ENCODE data around the gene PES1.
"Not testable (repeated sequence)": the region's sequence is repeated elsewhere in the genome, so short reads cannot be mapped to it uniquely, and the experiment has no call there.

The PES1 gene

DNA sequence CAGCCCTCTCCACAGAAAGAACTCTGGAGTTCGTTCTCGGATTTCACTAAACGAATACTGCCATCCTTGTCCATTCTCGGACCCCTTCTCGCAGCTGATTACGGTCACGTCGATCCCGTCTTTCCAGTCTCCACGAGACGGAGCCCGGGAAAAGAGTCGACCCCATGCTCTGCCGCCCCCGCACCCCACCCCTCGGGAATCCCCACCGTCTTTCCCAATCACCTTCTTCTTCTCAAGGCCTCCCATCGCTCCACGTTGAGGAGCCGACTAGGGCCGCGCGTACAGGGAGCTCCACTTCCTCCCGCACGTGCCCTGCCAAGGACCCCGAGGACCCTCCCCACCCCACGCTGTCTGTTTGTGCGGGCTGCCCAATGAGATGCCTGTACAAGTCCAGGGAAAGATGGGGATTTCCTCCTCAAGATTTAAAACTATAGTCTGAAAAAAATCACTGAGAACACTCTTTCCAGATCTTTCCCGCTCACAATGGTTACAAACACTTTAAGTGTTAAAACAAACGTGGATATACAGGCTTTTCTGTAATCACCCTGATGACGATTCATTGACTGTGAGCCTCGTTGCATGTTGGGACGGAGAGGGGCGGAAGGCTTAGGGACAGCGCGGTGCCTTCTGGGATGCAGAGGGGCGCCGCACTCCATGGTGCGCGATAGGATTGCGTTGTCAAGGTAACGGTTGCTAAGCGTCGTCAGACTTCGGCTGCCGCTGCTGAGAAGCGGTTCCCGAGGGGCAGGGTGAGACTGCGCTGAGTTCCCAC, at the start of gene PES1:
PES1 (minus strand) TSS at position 323 of the 772 bp plus-strand sequence; CDS start at position 246, 77 bp downstream.
- peak; percentile 96 for DNase-seq (ENCODE audit: low spot score)

DNA sequence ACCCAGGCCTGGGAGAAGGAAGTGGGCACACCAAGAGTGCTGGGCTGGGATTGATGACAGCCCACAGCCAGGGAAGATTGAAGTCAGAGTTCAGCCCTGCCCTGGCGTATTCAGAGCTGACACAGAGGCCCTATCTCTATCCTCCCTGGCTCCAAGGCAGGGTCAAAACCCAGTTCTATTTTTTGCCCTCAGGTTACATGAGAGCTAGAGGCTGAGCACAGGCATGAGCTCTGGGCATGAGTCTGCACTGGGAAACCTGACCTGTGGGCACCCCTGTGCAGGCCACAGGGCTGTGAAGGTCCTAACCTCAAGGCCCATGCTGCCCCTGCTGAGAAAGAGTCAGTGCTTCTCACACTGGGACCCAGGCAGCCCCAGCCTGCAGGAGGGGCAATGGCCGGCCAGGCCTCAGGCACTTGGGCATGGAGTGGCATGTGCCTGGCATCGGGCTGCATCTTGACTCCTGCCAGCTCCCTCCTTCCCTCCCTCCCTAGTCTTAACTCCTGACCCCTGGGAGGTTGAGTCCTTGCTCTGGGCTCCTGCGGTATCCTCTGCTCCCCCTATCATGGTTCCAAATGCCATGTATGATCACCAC, 49.2 kb upstream of the PES1 start:
- no peak for DNase-seq (ENCODE audit: low spot score)

DNA sequence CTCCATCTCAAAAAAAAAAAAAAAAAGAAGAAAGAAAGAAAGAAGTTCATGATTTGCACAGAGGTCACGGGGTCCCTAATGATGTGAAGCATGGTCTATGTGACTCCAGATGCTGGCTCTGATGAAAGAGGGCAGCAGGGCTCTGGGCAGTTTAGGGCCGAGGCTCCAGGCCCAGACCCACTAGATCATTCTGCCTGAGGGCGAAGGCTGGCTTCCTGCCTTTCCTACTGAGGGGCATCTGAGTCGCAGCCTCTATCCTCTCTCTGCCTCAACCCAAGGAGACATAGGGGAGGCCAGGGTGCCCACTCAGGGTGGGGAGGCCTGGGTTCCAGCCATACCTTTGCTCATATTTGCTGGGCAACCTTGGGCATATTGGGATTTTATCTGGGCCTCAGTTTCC, 48.7 kb upstream of the PES1 start:
- DNase-seq (ENCODE audit: low spot score): no peak

DNA sequence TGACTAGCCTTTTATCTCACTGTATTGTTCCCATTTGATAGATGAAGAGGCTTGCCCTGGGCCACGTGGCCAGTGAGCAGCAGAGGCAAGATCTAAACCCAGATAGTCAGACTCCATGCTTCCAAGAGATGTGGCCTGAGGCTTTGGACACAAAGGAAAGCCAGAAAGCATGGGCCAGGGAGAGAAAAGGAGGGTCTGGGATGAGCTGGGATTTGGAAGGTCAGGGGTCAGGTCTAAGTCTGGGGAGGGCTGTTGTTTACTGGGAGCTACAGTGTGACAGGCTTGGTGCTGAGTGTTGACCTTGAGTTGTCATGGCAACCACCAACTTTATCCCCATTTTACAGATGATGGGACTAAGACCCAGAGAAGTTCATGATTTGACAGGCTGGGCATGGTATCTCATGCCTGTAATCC, 46.0 kb upstream of the PES1 start:
- no peak for DNase-seq (ENCODE audit: low spot score)

DNA sequence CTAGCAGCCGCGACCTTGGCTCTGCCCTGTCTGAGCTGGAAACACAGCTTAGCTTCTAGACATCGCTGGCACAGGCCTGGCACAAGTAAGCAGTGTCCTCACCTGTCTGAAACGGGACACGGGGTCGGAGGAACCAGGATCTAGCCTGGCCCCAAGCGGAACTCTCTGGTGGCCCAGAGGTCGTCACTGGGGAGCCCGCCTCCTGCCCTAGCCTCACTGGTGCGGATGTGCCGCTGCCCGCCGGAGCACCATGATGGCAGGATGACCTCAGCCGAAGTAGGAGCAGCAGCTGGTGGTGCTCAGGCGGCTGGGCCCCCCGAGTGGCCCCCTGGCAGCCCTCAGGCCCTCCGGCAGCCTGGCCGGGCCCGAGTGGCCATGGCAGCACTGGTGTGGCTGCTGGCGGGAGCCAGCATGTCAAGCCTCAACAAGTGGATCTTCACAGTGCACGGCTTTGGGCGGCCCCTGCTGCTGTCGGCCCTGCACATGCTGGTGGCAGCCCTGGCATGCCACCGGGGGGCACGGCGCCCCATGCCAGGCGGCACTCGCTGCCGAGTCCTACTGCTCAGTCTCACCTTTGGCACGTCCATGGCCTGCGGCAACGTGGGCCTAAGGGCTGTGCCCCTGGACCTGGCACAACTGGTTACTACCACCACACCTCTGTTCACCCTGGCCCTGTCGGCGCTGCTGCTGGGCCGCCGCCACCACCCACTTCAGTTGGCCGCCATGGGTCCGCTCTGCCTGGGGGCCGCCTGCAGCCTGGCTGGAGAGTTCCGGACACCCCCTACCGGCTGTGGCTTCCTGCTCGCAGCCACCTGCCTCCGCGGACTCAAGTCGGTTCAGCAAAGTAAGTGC, 44.7 kb upstream of the PES1 start:
- no peak for DNase-seq (ENCODE audit: low spot score)

DNA sequence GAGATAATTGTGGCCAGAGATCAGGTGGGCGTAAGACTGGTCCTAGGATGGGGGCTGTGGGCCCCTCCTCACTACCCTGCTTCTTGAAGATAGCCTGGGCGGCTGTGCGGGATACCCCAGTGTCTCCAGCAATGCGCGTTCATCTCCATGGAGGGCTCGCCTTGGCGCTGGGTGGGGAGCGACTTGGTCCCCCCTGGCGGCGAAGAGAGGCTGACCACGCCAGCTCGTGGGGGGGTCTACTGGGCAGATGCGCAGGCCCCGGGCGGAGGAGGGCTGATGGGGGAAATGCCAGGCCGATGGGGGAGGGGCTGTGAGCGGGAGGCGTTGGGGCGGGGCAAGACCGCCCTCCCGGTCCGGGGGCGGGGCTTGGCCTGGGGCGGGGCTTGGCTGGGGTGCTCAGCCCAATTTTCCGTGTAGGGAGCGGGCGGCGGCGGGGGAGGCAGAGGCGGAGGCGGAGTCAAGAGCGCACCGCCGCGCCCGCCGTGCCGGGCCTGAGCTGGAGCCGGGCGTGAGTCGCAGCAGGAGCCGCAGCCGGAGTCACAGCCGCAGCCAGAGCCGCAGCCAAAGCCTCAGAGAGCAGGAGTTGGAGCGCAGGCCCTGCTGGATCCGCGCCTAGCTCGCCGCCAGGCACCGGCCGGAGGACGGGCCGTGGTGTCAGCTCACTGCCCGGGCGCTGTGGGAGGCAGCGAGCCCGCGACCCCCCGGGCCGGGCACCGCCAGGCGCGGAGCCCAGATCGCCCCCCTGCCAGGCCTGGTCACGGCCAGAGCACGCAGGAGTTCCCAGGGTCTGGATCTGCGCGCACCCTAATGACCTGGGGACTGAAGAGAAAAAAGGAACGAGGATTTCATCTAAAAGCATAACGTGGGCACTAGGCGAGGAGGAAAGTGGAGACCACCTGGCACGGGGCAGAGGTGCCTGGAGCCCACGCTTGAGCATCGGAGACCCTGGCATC, 43.8 kb upstream of the PES1 start, which contains the start of gene SLC35E4:
SLC35E4 (plus strand) TSS at position 509 of the 953 bp plus-strand sequence. CDS start 670 bp downstream, outside the sequence.
- DNase-seq (ENCODE audit: low spot score): peak; percentile 96

DNA sequence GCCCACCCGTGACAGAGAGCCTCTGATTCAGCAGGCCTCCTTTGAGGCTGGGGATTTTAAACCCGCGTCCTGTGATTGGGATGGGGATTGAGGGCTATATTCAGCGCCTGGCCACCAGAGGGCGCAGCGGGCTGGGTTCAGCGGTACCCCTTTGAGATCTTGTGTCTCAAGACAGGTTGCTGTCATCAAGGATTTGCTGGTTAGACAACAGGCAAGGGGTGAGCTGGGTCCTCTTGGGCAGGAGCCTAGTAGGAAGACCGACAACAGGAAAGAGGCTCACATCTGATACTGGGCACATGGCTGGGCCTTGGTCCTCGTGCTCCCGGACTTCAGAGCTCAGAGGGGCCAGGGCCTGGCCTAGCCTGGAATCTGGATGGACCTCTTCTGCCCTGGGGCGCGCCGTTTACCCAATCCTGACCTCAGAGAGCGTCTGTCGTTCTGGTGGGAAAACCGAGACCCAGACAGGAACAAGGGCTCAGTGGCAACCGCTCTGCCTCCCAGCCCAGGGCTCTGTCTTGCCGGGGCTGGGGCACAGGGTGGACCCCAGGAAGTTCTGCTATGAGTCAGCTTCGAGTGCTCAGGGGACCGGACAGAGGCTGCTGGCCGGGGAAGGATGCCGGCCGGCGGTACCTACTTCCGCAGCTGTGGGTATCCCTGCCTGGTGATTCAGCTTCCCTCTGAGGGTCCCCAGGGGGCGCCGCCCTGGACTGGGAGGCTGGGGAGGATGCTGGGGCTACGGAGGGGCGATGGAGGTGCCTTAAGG, 42.9 kb upstream of the PES1 start:
- peak; percentile 93 for DNase-seq (ENCODE audit: low spot score)

DNA sequence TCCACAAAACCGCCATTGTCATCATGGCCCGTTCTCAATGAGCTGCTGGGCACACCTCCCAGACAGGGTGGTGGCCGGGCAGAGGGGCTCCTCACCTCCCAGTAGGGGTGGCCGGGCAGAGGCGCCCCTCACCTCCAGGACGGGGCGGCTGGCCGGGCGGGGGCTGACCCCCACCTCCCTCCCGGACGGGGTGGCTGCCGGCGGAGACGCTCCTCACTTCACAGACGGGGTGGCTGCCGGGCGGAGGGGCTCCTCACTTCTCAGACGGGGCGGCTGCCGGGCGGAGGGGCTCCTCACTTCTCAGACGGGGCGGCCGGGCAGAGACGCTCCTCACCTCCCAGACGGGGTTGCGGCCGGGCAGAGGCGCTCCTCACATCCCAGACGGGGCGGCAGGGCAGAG, 39.8 kb upstream of the PES1 start:
- DNase-seq (ENCODE audit: low spot score): not testable (repeated sequence)

DNA sequence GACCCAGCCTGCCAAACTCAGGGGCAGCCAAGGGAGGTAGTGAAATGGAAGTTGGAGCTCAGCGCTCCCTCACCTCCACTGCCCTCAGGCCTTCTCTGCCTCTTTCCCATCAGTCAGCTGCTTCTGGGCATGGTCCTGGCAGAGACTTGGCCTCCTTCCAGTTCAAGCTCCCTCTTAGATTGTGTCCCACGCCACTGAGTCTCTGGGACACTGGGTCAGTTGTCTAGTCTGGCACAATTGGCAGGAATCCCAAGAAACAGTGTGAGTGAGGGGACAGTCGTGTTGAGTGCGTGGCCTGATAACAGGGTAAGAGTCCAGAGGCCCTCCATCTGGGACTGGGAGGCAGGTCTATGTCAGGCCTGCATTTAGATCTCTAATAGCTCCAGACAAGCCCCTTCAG, 36.8 kb upstream of the PES1 start:
- no peak for DNase-seq (ENCODE audit: low spot score)

DNA sequence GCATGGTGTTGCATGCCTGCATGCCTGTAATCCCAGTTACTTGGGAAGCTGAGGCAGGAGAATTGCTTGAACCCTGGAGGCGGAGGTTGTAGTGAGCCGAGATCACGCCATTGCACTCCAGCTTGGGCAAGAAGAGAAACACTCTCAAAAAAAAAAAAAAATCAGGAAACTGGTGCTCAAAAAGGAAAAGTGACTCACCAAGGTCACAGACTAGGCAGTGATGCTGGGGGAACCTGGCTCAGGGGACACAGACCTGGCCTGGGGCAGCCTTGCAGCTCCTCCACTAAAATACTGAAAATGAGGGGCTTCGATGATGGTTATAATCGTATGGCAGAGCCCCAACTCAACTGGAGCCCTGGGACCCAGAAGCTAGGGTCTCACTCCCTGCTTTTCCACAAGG, 35.8 kb upstream of the PES1 start:
- DNase-seq (ENCODE audit: low spot score): no peak

DNA sequence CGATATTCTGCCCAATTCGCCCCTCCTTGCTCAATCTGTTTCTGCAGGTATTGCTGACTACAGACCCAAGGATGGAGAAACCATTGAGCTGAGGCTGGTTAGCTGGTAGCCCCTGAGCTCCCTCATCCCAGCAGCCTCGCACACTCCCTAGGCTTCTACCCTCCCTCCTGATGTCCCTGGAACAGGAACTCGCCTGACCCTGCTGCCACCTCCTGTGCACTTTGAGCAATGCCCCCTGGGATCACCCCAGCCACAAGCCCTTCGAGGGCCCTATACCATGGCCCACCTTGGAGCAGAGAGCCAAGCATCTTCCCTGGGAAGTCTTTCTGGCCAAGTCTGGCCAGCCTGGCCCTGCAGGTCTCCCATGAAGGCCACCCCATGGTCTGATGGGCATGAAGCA, 34.7 kb upstream of the PES1 start:
- no peak for DNase-seq (ENCODE audit: low spot score)

DNA sequence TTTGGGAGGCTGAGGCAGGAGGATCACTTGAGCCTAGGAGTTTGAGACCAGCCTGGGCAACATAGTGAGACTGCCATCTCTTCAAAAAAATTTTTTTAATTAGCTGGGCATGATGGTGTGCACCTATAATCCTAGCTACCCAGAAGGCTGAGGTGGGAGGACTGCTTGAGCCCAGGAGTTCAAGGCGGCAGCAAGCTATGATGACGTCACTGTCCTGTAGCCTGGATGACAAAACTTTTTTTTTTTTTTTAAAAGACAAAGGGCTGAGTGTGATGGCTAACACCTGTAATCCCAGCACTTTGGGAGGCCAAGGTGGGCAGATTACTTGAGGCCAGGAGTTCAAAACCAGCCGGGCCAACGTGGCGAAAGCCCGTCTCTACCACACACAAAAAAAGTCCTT, 28.2 kb upstream of the PES1 start:
- DNase-seq (ENCODE audit: low spot score): not testable (repeated sequence)

DNA sequence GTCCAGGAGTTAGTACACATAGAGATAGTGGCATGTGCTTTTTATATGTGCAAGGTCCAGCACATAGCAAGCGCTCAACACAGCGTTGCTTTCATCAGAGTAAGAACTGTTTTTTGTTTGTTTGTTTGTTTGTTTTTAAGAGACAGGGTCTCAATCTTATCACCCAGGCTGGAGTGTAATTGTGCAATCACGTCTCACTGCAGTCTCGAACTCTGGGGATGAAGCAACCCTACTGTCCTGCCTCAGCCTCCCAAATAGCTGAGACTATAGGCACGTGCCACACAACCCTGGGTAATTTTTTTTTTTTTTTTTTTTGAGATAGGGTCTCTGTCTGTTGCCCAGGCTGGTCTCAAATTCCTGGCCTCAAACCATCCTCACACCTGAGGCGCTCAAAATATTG, 26.1 kb upstream of the PES1 start:
- no peak for DNase-seq (ENCODE audit: low spot score)

DNA sequence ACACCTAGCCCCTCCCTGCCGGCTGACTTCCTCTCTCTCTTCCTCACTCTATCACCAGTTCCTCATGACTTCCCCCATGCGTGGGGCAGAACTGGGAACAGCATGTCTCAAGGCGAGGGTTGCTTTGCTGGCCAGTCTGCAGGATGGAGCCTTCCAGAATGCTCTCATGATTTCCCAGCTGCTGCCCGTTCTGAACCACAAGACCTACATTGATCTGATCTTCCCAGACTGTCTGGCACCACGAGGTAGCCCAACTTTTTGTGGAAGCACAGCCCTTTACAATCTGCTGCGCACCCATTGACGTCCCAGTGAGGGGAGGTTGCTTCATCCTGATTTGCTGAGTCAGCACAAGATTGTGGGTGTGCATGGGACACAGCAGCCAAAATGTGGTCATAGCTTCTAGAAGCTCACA, 23.8 kb upstream of the PES1 start:
- DNase-seq (ENCODE audit: low spot score): no peak

DNA sequence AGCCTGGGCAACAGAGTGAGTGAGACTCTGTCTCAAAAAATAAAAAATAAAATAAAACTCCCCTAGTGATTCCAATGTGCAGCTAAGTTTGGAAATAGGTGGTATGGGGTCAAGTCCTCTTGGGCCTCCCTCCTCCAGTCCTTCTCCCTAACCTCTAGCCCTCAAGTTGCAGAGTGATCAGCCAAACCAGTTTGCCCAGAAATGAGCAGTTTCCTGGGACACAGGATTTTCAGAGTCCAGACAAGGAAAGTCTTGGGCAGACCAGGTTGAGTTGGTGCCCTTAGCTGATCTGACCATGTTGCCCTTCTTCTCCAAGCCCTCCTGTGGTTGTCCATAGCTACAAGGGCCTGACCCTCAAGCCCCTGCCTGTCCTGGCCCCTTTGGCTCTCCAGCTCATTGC, 23.2 kb upstream of the PES1 start:
- no peak for DNase-seq (ENCODE audit: low spot score)

DNA sequence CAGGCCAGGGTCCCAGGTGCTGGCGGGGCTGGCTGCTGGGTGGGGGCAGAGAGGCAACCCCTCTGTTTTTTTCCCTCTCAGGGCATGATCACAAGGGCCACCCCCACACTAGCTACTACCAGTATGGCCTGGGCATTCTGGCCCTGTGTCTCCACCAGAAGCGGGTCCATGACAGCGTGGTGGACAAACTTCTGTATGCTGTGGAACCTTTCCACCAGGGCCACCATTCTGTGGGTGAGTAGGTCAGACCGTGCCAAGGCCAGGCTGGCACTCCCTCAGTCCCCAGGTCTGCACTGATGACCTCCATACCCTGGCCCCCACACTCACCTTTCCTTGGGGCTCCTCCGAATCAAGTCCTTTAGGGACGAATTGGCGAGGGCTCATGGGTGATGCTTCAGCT, 22.6 kb upstream of the PES1 start:
- no peak for DNase-seq (ENCODE audit: low spot score)

DNA sequence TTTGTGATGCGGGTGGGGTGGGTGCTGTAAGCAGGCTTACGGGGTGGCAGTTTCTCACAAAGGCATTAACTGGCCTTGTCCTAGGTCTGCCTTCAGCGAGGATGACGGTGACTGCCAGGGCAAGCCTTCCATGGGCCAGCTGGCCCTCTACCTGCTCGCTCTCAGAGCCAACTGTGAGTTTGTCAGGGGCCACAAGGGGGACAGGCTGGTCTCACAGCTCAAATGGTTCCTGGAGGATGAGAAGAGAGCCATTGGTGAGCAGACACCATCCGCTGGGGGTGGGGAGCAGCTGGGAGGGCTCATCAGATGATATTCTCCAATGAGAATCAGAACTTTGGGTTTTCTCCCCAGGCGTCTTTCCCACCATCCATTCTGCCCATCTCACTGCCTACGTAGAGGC, 21.1 kb upstream of the PES1 start:
- no peak for DNase-seq (ENCODE audit: low spot score)

DNA sequence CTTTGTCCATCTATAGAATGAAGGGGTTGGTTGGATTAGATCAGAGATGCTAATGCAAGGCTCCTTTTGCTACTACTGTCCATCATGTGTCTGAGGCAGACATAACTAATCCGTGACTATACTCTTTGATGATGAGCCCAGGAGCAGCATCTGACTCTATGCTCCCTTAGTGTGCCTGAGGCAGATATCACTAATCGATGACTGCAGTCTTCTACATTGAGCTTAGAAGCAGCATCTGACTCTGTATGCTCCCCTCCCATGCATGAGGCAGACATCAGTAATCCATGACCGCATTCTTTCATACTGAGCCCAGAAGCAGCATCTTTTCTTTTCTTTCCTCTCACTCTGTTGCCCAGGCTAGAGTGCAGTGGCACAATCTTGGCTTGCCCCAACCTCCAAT, 19.5 kb upstream of the PES1 start:
- DNase-seq (ENCODE audit: low spot score): no peak

DNA sequence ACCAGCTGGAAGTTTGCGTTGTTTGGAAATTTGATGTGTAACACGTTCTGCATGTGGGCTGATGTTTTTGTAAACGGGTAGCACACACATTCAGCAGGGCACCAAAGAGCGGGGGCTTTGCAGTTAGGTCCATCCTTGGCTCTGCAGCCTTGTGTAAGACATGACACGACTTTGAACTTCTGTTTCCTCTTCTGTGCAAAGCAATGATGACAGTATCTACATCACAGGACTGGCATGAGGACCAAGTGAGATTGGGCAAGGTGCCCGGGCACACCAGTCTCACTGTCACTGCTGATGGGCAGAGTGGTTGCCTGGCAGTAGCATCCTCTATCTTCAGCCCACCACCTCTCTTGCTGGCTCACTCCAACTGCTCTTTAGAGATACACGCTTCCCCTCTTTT, 18.6 kb upstream of the PES1 start:
- DNase-seq (ENCODE audit: low spot score): no peak

DNA sequence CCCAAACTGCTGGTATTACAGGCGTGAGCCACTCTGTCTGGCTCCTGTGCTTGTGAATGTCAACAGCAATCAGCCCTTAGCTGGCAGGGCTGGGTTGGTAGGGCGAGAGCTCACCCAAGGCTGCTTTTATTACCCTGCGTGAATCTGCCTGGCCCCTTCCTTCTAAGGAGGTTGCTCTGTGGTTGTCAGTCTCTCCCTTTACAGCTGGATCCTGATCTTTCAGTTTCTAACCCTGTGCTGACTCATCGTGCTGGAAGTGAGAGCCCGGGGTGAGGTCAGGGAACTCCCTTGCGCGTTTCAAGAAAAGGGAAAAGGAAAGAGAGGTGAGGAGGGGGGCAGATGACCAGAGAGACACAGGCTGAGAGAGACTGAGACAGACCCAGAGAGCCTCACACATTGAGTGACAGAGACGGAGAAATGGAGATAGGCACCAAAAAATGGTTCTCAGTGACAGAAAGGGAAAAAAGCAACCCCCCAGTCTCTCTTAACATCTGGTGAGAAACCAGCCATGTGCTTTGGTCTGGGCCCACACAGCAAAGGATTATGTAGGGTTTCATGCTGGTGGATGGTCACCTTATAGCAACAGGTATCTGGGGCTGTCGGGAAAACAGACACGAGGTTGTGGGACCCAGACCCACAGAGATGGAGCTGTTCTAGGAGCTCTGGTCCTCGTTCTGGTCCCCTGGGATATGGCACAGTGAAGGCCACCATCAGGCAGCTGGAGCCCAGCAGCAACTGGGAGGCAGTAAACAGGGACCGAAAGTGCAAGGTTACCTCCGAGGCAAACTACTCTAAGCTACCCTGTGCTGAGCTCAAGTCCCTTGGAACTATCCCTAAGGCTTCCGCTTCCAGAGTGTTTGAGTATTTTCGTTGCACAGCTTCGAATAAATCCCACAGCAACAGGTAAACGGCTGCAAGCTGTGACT, 17.8 kb upstream of the PES1 start:
- peak; percentile 69 for DNase-seq (ENCODE audit: low spot score)

Data from activated CD4-positive, alpha-beta T cell treated with anti-CD3 and anti-CD28 coated beads, Interleukin-2, Interleukin-4, amounts not matched to agents 100 ng/mL and 50 ng/mL, durations not matched to agents 16 hours and 8 hours (primary cell).